Left ventricle myocardium inferior (tissue), 1 donor: ENCODE data around the gene RNF150. TPM values are rescaled to one million over a fixed set of nuclear protein-coding genes. Genes with fewer than 3 reads are reported as not detected.

Source experiments
- DNase-seq: peaks from one replicate; pipeline ENCODE4 v3.0.0-alpha.2; 2020
- H3K27ac ChIP-seq: fragments of 200-600 bp; replicated peaks from 2 replicates; pipeline ENCODE4 v1.8.0; 2021
- H3K27me3 ChIP-seq: fragments of 200-600 bp; 2 replicates; pipeline ENCODE4 v1.8.0; 2021; ENCODE audit warnings: low read depth
- H3K36me3 ChIP-seq: fragments of 200-600 bp; 2 replicates; pipeline ENCODE4 v1.8.0; 2021
- H3K4me1 ChIP-seq: fragments of 200-600 bp; 2 replicates; pipeline ENCODE4 v1.8.0; 2021
- H3K4me3 ChIP-seq: fragments of 200-600 bp; 2 replicates; pipeline ENCODE4 v1.8.0; 2021; ENCODE audit warnings: mild to moderate bottlenecking, moderate library complexity
- H3K9me3 ChIP-seq: fragments of 200-600 bp; replicated peaks from 2 replicates; pipeline ENCODE4 v1.8.0; 2021
- CTCF ChIP-seq: fragments of 200-600 bp; IDR thresholded peaks from 2 replicates; pipeline ENCODE4 v1.8.0; 2021; ENCODE audit warnings: antibody characterized with exemption, mild to moderate bottlenecking, borderline replicate concordance
- intact Hi-C: fragments of 100-400 bp; cut with micrococcal nuclease; formaldehyde crosslinking; loops from one replicate; pipeline ENCODE4 v1.11.0; 2022
- total RNA-seq: library from RNA; stranded (reverse); fragmentation: NEBNext Ultra II Directional; extraction: Animal tissue kit (Norgen Biotek cat#: 25700); gene quantifications from one replicate; pipeline ENCODE4 v1.2.1, GENCODE V29; 2021
- donor health status: DM: no; HTN: yes; CAD: no; lungs with severe emphysema.

The RNF150 gene
- total RNA-seq, 1 donor from 2014 or later, result 68.0 TPM

GRCh38 chr4:141154725-141155124 is 21.5 kb upstream of the RNF150 start:
- intact Hi-C loops, result no loop called here
- Histone ChIP-seq H3K4me1 (peaks cover 18% of the 10 kb centered on the region), H3K9me3 (no peaks in the 10 kb centered on the region), H3K27ac (peak overlapping the region; percentile 75), H3K36me3 (no peaks in the 10 kb centered on the region), H3K27me3 (no peaks in the 10 kb centered on the region), H3K4me3 (no peak overlapping the region)
- DNase-seq, result no peak
- no peak for TF ChIP-seq CTCF

GRCh38 chr4:141153751-141154510 is 20.7 kb upstream of the RNF150 start:
- H3K9me3 ChIP-seq, result no peaks in the 10 kb centered on the region
- peaks cover 15% of the 10 kb centered on the region for H3K4me1 ChIP-seq
- H3K27ac ChIP-seq, result peak overlapping the region; percentile 75
- H3K36me3 ChIP-seq, result no peaks in the 10 kb centered on the region
- H3K27me3 ChIP-seq, result no peaks in the 10 kb centered on the region
- TF ChIP-seq CTCF, result no peak
- DNase-seq, result no peak
- no peak overlapping the region for H3K4me3 ChIP-seq
- intact Hi-C loops, result no loop called here

GRCh38 chr4:141144207-141144606 is 10.9 kb upstream of the RNF150 start:
- no peak overlapping the region for H3K27ac ChIP-seq
- no peaks in the 10 kb centered on the region for H3K27me3 ChIP-seq
- DNase-seq, result no peak
- no peaks in the 10 kb centered on the region for H3K36me3 ChIP-seq
- intact Hi-C loops, result no loop called here
- peaks cover 7% of the 10 kb centered on the region for H3K4me1 ChIP-seq
- TF ChIP-seq CTCF, result no peak
- H3K9me3 ChIP-seq, result no peaks in the 10 kb centered on the region
- no peak overlapping the region for H3K4me3 ChIP-seq

- Histone ChIP-seq H3K36me3 (no peaks in the 10 kb centered on the region), H3K27me3 (no peaks in the 10 kb centered on the region), H3K4me1 (peaks cover 7% of the 10 kb centered on the region), H3K4me3 (no peak overlapping the region), H3K27ac (no peak overlapping the region), H3K9me3 (no peaks in the 10 kb centered on the region)
- TF ChIP-seq CTCF, result no peak
- intact Hi-C loops, result no loop called here
- DNase-seq, result no peak
These were observed 9.2 kb upstream of the RNF150 start for GRCh38 chr4:141142423-141142822.

GRCh38 chr4:141140391-141141200 is 7.3 kb upstream of the RNF150 start:
- intact Hi-C loops, result no loop called here
- peak overlapping the region; percentile 24 for H3K27ac ChIP-seq
- no peak for TF ChIP-seq CTCF

More at GRCh38 chr4:141140391-141141200, 7.3 kb upstream of the RNF150 start:
- H3K4me1 ChIP-seq, result peaks cover 7% of the 10 kb centered on the region
- no peak for DNase-seq
- no peaks in the 10 kb centered on the region for H3K27me3 ChIP-seq
- no peaks in the 10 kb centered on the region for H3K36me3 ChIP-seq
- no peak overlapping the region for H3K4me3 ChIP-seq
- H3K9me3 ChIP-seq, result no peaks in the 10 kb centered on the region
